Peyer's patch (tissue), 4 donors: ENCODE results near the gene PCK1. TPM values are rescaled to one million over a fixed set of nuclear protein-coding genes. Genes with fewer than 3 reads are reported as not detected.

ENCODE experiments used
- DNase-seq, 3 donors: peaks; one replicate each; pipeline ENCODE4 v3.0.0-alpha.2; 2017 to 2019
- H3K27ac ChIP-seq, 4 donors: fragments of 200-600 bp; sonication (generic); one replicate each; pipeline ENCODE4 v1.5.1; 2016 to 2019
- H3K27me3 ChIP-seq, 2 donors: fragments of 200-600 bp; sonication (generic); one replicate each; pipeline ENCODE4 v1.5.1; 2019
- H3K36me3 ChIP-seq, 3 donors: fragments of 200-600 bp; sonication (generic); one replicate each; pipeline ENCODE4 v1.5.1; 2016 to 2019
- H3K4me1 ChIP-seq, 4 donors: fragments of 200-600 bp; sonication (generic); one replicate each; pipeline ENCODE4 v1.5.1; 2016 to 2019
- H3K4me3 ChIP-seq, 4 donors: fragments of 200-600 bp; sonication (generic); 1 replicate in 3 of 4; 2 replicates in 1 of 4; pipeline ENCODE4 v1.5.1; 2016 to 2019; ENCODE audit warnings: mild to moderate bottlenecking in 1 of 4
- H3K9me3 ChIP-seq, 4 donors: fragments of 200-600 bp; sonication (generic); one replicate each; pipeline ENCODE4 v1.5.1; 2016 to 2019; ENCODE audit warnings: mild to moderate bottlenecking in 1 of 4
- POLR2A ChIP-seq, 2 donors: fragments of 450-650 bp; IDR thresholded peaks; one replicate each; pipeline ENCODE4 v1.5.1; 2017; ENCODE audit warnings: antibody characterized with exemption in 2 of 2, mild to moderate bottlenecking in 2 of 2, moderate library complexity in 2 of 2
- total RNA-seq, 4 donors: library from RNA; depleted of rRNA; stranded (reverse); fragments of >200 nt; gene quantifications; one replicate each; pipeline ENCODE4 v1.1.0, GENCODE V29; 2016
- TF ChIP-seq, protein P1 (sequence below), 6 experiments: fragments of 450-650 bp in 4 of 6; fragments of 200-600 bp in 2 of 6; sonication (generic) in 1 of 6; IDR thresholded peaks; one replicate each; pipeline ENCODE4 v1.5.1; 2017 to 2019; ENCODE audit warnings: antibody characterized with exemption in 6 of 6, mild to moderate bottlenecking in 3 of 6, moderate library complexity in 1 of 6

PCK1 gene
- total RNA-seq, 4 donors from 2014 or later: 98.2 to 2,194 (median 572) TPM

DNA sequence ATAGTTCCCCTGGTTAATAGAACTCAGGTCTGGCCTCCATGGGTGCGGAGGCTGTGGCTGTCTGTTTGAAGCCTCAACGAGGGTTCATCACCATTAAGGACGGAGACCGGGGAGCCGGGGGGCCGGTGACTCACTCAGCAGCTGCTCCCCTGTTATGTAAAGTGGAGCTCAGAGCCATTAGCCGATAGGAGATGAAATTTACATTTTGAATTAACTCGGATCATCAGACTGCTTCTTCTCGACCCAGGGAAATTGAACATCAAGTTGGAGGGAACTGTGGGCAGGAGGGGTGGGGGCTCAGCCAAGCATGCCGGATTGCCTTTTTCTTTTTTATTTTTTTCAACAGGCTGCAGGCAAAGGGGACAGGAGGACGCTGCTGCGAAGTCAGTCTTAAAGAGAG lies 12.3 kb downstream of the PCK1 start:
- TF ChIP-seq, protein P1, sequence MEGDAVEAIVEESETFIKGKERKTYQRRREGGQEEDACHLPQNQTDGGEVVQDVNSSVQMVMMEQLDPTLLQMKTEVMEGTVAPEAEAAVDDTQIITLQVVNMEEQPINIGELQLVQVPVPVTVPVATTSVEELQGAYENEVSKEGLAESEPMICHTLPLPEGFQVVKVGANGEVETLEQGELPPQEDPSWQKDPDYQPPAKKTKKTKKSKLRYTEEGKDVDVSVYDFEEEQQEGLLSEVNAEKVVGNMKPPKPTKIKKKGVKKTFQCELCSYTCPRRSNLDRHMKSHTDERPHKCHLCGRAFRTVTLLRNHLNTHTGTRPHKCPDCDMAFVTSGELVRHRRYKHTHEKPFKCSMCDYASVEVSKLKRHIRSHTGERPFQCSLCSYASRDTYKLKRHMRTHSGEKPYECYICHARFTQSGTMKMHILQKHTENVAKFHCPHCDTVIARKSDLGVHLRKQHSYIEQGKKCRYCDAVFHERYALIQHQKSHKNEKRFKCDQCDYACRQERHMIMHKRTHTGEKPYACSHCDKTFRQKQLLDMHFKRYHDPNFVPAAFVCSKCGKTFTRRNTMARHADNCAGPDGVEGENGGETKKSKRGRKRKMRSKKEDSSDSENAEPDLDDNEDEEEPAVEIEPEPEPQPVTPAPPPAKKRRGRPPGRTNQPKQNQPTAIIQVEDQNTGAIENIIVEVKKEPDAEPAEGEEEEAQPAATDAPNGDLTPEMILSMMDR (IDR thresholded peaks at IDR 0.05): no peak
- no peak for TF ChIP-seq POLR2A (IDR thresholded peaks at IDR 0.05)
- DNase-seq: no peak
- Histone ChIP-seq H3K36me3 (no peaks in the 10 kb centered on the region), H3K4me3 (no peak overlapping the region), H3K27me3 (no peaks in the 10 kb centered on the region), H3K9me3 (no peaks in the 10 kb centered on the region), H3K4me1 (peaks cover 0 to 22% (median 3%) of the 10 kb centered on the region in 4 donors), H3K27ac (no peak overlapping the region)

DNA sequence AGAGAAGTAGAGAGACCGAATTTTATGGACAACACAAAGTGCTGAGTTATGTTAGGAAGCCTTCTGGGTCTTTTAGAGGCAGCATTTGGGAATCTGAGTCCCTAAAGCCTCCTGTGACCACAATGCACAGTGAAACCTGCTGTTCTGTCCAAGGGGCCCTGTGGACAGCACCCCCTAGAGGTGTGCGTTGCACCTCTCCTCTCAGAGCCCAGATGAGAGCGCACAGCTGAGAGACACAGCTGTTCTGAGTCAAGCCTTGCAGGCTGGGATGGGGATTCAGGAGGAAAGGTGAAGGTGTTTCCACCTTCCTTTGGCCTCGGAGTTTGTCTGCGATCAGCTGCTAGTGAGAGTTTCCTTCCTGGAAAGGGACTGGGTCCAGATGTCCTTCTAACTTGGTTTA lies 13.0 kb downstream of the PCK1 start:
- TF ChIP-seq, protein P1 (IDR thresholded peaks at IDR 0.05): peak in 1 of 6 experiments; percentile 39
- TF ChIP-seq POLR2A (IDR thresholded peaks at IDR 0.05): no peak
- Histone ChIP-seq H3K36me3 (no peaks in the 10 kb centered on the region), H3K4me3 (no peak overlapping the region), H3K9me3 (no peaks in the 10 kb centered on the region), H3K27ac (no peak overlapping the region), H3K4me1 (peaks cover 0 to 23% (median 3%) of the 10 kb centered on the region in 4 donors), H3K27me3 (no peaks in the 10 kb centered on the region)
- no peak for DNase-seq

DNA sequence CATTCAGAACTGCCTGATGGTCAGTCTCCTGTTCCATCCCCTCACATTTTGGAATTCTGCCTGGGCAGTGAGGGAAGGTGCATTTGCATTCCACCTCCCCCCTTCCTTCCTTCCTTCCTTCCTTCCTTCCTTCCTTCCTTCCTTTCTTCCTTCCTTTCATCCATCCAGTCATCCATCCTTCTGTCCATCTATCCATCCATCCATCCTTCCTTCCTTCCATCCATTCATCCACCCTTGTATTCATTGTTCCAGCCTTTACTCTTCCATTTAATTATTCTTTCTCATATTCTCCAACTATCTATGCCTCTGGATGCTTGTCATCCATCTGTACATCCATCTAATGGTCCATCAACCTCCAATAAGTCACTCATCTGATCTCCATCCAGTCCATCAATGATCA lies 14.0 kb downstream of the PCK1 start:
- Histone ChIP-seq H3K4me3 (no peak overlapping the region), H3K27ac (no peak overlapping the region), H3K36me3 (no peaks in the 10 kb centered on the region), H3K9me3 (no peaks in the 10 kb centered on the region), H3K27me3 (no peaks in the 10 kb centered on the region), H3K4me1 (peaks cover 0 to 23% (median 3%) of the 10 kb centered on the region in 4 donors)
- no peak for TF ChIP-seq POLR2A (IDR thresholded peaks at IDR 0.05)
- TF ChIP-seq, protein P1 (IDR thresholded peaks at IDR 0.05): no peak
- no peak for DNase-seq

DNA sequence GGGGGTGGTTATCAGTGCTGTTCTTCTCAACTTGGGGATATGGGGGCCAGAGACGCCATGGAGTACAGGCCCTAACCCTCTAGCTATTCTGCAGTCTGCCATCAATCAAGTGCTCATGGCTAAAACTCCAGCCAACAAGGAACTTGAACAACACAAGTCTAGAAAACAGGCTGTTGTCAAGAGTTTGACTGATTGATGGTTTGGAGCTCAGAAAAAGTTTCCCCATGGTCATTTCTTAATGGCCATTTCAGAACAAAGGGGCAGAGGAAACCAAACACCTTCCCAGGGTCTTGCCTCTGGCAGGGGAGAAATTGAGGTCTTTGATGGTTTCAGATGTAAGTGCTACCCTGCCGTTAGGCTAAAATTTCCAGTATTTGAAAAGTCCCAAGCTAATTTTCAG lies 15.1 kb downstream of the PCK1 start:
- TF ChIP-seq, protein P1 (IDR thresholded peaks at IDR 0.05): no peak
- TF ChIP-seq POLR2A (IDR thresholded peaks at IDR 0.05): no peak
- Histone ChIP-seq H3K4me1 (peaks cover 0 to 23% (median 0%) of the 10 kb centered on the region in 4 donors), H3K27ac (no peak overlapping the region), H3K27me3 (no peaks in the 10 kb centered on the region), H3K4me3 (no peak overlapping the region), H3K9me3 (no peaks in the 10 kb centered on the region), H3K36me3 (no peaks in the 10 kb centered on the region)
- DNase-seq: no peak

DNA sequence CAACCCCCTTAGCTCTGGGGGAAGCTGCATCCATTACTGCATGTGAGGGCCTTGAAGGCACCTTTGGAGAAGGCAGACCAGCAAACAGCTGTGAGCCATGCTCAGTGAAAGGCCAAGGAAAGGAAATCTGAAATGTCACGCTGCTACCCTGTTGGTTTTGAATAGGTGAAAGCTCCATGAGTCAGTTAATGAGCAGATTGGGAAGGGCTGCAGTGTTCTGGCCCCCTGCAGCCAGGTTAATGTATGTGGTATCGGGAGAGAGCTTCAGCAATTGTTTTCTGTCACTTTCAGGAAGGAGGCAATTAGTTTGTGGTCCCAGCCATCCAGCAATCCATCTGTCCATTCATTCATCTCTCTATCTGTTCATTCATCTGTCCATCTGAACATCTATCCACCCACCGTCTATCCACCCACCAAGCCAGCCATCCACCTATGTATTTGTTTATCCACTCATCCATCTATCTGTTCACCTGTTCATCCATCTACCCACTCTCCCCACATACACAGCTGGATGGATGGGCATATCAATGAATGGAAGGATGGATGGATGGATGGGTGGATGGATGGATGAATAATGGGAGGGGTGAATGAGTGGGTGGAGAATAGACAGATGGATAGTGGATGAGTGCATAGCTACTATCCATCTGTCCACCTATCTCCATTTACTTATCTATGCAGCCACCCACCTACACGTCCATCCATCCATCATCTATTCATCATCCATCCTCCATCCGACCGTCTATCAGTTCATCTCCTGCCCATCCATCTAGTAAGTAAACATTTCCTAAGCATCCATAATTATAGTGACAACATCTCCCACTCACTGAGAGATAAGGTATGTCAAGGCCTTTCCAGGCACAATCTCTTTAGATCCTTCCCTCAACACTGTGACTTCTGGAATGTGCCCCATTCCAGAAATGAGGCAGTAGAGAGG lies 16.0 kb downstream of the PCK1 start:
- H3K4me3 ChIP-seq: no peak overlapping the region
- DNase-seq: no peak
- TF ChIP-seq POLR2A (IDR thresholded peaks at IDR 0.05): no peak
- TF ChIP-seq, protein P1 (IDR thresholded peaks at IDR 0.05): no peak
- peaks cover 0 to 31% (median 0%) of the 10 kb centered on the region in 4 donors for H3K4me1 ChIP-seq
- no peaks in the 10 kb centered on the region for H3K27me3 ChIP-seq
- H3K9me3 ChIP-seq: no peaks in the 10 kb centered on the region
- peak overlapping the region in 2 of 4 donors; percentile 30 to 76 for H3K27ac ChIP-seq
- no peaks in the 10 kb centered on the region for H3K36me3 ChIP-seq
